OCI-LY1 (cell line): ENCODE results near the gene PAFAH1B2.

Experiments
- EZH2 ChIP-seq: fragments of 200-600 bp; sonication (generic), shearing (Covaris generic); IDR thresholded peaks from 2 replicates; pipeline ENCODE4 v1.8.0; 2017; ENCODE audit warnings: borderline replicate concordance, mixed run types, mild to moderate bottlenecking, antibody characterized with exemption, low read length, moderate library complexity, mixed read lengths
- TF ChIP-seq, protein P1 (sequence below): fragments of 200-600 bp; sonication (generic), shearing (Covaris generic); IDR thresholded peaks from 2 replicates; pipeline ENCODE4 v1.5.1; 2017; ENCODE audit warnings: mild to moderate bottlenecking, antibody characterized with exemption, low read length, moderate library complexity, mixed read lengths

DNA sequence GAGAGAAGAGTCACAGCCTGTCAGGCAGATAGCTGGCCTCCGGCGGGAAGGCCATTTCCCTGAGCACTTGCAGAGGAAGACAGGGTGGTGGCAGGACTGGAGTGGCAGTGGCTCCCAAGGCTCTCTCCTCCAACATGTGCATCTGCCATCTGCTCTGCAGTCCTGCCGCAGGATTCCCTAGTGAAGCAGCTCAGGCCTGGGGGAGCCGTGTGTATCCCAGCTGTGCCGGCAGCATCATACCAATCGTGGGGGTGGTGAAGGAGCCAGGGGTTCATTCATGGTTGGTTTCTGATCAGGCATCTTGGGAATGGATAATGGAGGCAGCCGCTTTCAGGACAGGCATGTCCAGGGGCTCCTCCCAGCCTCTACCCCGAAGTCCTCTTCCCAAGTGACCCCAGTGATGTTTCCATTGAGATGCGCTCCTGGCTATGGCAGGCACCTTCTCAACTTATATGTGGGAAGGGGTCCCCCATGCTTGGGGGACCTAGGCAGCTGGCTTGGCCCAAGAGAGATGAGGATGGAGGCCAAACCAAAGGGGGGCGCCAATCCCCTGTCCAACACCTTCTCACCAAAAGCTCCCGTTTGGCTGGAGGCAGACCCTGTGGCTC, 61.2 kb downstream of the PAFAH1B2 start:
- TF ChIP-seq, protein P1, sequence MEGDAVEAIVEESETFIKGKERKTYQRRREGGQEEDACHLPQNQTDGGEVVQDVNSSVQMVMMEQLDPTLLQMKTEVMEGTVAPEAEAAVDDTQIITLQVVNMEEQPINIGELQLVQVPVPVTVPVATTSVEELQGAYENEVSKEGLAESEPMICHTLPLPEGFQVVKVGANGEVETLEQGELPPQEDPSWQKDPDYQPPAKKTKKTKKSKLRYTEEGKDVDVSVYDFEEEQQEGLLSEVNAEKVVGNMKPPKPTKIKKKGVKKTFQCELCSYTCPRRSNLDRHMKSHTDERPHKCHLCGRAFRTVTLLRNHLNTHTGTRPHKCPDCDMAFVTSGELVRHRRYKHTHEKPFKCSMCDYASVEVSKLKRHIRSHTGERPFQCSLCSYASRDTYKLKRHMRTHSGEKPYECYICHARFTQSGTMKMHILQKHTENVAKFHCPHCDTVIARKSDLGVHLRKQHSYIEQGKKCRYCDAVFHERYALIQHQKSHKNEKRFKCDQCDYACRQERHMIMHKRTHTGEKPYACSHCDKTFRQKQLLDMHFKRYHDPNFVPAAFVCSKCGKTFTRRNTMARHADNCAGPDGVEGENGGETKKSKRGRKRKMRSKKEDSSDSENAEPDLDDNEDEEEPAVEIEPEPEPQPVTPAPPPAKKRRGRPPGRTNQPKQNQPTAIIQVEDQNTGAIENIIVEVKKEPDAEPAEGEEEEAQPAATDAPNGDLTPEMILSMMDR: no peak
- TF ChIP-seq EZH2: no peak
